ENCODE measurements around the gene COMTD1.

Gene COMTD1

GRCh38 chr10:75281974-75282373 lies 46.2 kb upstream of the COMTD1 start:
- DNase-seq (ENCODE audit: low read depth in 1 of 2, low spot score in 1 of 2), result no peak
- TF ChIP-seq REST (IDR thresholded peaks at IDR 0.05; ENCODE audit: insufficient replicate concordance, low read depth), result no peak
- no peak for TF ChIP-seq GABPA (IDR thresholded peaks at IDR 0.05; ENCODE audit: low read depth)
- no peak for TF ChIP-seq SPI1 (IDR thresholded peaks at IDR 0.05; ENCODE audit: borderline replicate concordance, low read depth)
- no peak for TF ChIP-seq POLR2AphosphoS5 (IDR thresholded peaks at IDR 0.05; ENCODE audit: low read depth)
- TF ChIP-seq CTCF (IDR thresholded peaks at IDR 0.05; ENCODE audit: insufficient read depth, low read length), result no peak
- Histone ChIP-seq H3K27me3 (ENCODE audit: insufficient read depth, poor library complexity, severe bottlenecking) (no peaks in the 10 kb centered on the region), H3K4me3 (replicated peaks; ENCODE audit: insufficient read depth, low read length) (no peak overlapping the region), H3K27ac (replicated peaks) (no peak overlapping the region)

DNA sequence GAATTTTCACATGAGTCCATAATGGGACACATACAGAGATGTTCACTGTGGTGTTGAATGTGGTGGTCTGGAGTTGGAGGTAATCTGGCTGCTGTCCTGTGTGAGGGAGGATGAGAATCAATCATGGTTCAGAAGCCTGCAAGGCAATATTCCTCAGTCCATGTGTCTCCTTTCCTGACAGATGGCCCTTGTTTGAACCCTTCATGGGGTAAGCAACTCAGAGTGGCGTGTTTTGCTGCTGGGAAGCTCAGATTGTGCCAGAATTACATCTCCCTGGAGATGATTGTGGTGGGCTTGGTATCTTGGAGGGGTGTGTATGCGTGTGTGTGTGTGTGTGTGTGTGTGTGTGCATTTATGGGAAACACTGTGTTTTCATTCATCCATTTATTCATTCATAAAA lies 44.5 kb upstream of the COMTD1 start:
- DNase-seq (ENCODE audit: low read depth in 1 of 2, low spot score in 1 of 2), result no peak
- TF ChIP-seq GABPA (IDR thresholded peaks at IDR 0.05; ENCODE audit: low read depth) (no peak), POLR2AphosphoS5 (IDR thresholded peaks at IDR 0.05; ENCODE audit: low read depth) (no peak), REST (IDR thresholded peaks at IDR 0.05; ENCODE audit: insufficient replicate concordance, low read depth) (no peak), CTCF (IDR thresholded peaks at IDR 0.05; ENCODE audit: insufficient read depth, low read length) (no peak)
- no peak overlapping the region for H3K4me3 ChIP-seq (replicated peaks; ENCODE audit: insufficient read depth, low read length)

GRCh38 chr10:75276069-75276872 lies 40.5 kb upstream of the COMTD1 start:
- DNase-seq (ENCODE audit: low read depth in 1 of 2, low spot score in 1 of 2), result no peak
- TF ChIP-seq CTCF (IDR thresholded peaks at IDR 0.05; ENCODE audit: insufficient read depth, low read length) (no peak), POLR2AphosphoS5 (IDR thresholded peaks at IDR 0.05; ENCODE audit: low read depth) (no peak), REST (IDR thresholded peaks at IDR 0.05; ENCODE audit: insufficient replicate concordance, low read depth) (no peak), GABPA (IDR thresholded peaks at IDR 0.05; ENCODE audit: low read depth) (no peak), SPI1 (IDR thresholded peaks at IDR 0.05; ENCODE audit: borderline replicate concordance, low read depth) (no peak)
- Histone ChIP-seq H3K27me3 (ENCODE audit: insufficient read depth, poor library complexity, severe bottlenecking) (no peaks in the 10 kb centered on the region), H3K4me3 (replicated peaks; ENCODE audit: insufficient read depth, low read length) (no peak overlapping the region), H3K27ac (replicated peaks) (no peak overlapping the region)

More for the DNA sequence above, 44.5 kb upstream of the COMTD1 start:
- Histone ChIP-seq H3K27me3 (ENCODE audit: insufficient read depth, poor library complexity, severe bottlenecking) (no peaks in the 10 kb centered on the region), H3K27ac (replicated peaks) (no peak overlapping the region)

Data from HL-60 (cell line).